ENCODE results near the gene CNTN6. TPM values are rescaled to one million over a fixed set of nuclear protein-coding genes. Genes with fewer than 3 reads are reported as not detected.

CNTN6 gene
- total RNA-seq, 1 experiment from 2014 or later: not detected

DNA sequence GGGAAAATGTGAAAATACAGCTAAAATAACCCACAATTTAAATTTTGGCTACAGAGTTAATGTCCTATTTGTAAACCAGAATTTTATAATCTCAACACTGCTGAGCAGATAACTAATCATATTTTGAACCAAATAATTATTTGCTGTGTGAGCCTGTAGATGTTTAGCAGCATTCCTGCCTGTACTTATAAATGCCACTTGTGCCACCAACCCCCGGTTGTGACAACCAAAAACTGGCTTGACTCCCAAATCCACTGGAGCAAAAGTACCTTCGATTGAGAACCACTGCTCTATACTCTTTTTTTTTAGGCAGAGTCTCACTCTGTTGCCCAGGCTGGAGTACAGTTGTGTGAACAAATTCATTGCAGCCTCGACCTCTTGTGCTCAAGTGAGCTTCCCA lies 78.5 kb downstream of the CNTN6 start:
- H3K4me1 Mint-ChIP-seq: no peaks in the 10 kb centered on the region
- no peak overlapping the region for H3K27ac Mint-ChIP-seq
- H3K9me3 Mint-ChIP-seq: peaks cover 88% of the 10 kb centered on the region
- peaks cover 78% of the 10 kb centered on the region for H3K36me3 Mint-ChIP-seq
- no peak for DNase-seq (ENCODE audit: low spot score)
- TF ChIP-seq, protein P1, sequence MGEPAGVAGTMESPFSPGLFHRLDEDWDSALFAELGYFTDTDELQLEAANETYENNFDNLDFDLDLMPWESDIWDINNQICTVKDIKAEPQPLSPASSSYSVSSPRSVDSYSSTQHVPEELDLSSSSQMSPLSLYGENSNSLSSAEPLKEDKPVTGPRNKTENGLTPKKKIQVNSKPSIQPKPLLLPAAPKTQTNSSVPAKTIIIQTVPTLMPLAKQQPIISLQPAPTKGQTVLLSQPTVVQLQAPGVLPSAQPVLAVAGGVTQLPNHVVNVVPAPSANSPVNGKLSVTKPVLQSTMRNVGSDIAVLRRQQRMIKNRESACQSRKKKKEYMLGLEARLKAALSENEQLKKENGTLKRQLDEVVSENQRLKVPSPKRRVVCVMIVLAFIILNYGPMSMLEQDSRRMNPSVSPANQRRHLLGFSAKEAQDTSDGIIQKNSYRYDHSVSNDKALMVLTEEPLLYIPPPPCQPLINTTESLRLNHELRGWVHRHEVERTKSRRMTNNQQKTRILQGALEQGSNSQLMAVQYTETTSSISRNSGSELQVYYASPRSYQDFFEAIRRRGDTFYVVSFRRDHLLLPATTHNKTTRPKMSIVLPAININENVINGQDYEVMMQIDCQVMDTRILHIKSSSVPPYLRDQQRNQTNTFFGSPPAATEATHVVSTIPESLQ (CRISPR knock-in tag; IDR thresholded peaks at IDR 0.05): no peak
- TF ChIP-seq PREB (CRISPR knock-in tag; IDR thresholded peaks at IDR 0.05; ENCODE audit: borderline replicate concordance): no peak
- peaks cover 7% of the 10 kb centered on the region for H3K27me3 Mint-ChIP-seq (ENCODE audit: low read depth)
- no peak for ATAC-seq
- H3K4me3 Mint-ChIP-seq: no peak overlapping the region
- POLR2A ChIA-PET: no interaction called here
- CTCF ChIA-PET: no interaction called here

GRCh38 chr3:1172644-1173043 lies 79.8 kb downstream of the CNTN6 start:
- DNase-seq (ENCODE audit: low spot score) (no peak), ATAC-seq (no peak)
- TF ChIP-seq MAX (CRISPR knock-in tag; IDR thresholded peaks at IDR 0.05): no peak
- no peak for TF ChIP-seq ZNF219 (CRISPR knock-in tag; IDR thresholded peaks at IDR 0.05; ENCODE audit: borderline replicate concordance)
- no peak for TF ChIP-seq ESRRA (CRISPR knock-in tag; IDR thresholded peaks at IDR 0.05; ENCODE audit: borderline replicate concordance)
- peaks cover 5% of the 10 kb centered on the region for H3K27me3 Mint-ChIP-seq (ENCODE audit: low read depth)
- H3K27ac Mint-ChIP-seq: no peak overlapping the region
- H3K4me1 Mint-ChIP-seq: no peaks in the 10 kb centered on the region
- POLR2A ChIA-PET: no interaction called here
- CTCF ChIA-PET: no interaction called here
- H3K36me3 Mint-ChIP-seq: peaks cover 77% of the 10 kb centered on the region
- H3K4me3 Mint-ChIP-seq: no peak overlapping the region
- peaks cover 88% of the 10 kb centered on the region for H3K9me3 Mint-ChIP-seq

DNA sequence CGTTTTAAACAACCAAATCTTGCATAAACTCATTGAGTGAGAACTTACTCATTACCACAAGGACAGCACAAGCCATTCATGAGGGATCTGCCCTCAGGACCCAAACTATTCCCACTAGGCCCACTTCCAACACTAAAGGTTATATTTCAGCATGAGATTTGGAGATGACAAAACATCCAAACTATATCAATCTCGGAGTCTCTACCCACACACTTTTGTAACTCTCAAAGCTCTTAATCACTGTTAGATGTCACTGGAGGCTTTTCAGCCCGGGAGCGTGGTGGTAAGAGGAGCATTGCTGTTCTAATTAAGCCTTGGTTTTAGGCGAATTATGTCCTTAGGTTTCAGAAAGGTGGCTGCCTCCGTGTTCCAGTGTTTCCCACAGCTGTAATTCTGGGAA lies 86.3 kb downstream of the CNTN6 start:
- H3K4me3 Mint-ChIP-seq: no peak overlapping the region
- no peaks in the 10 kb centered on the region for H3K4me1 Mint-ChIP-seq
- DNase-seq (ENCODE audit: low spot score) (no peak), ATAC-seq (no peak)
- H3K27ac Mint-ChIP-seq: no peak overlapping the region
- POLR2A ChIA-PET: no interaction called here
- H3K9me3 Mint-ChIP-seq: peaks cover 84% of the 10 kb centered on the region
- peaks cover 5% of the 10 kb centered on the region for H3K27me3 Mint-ChIP-seq (ENCODE audit: low read depth)
- peaks cover 80% of the 10 kb centered on the region for H3K36me3 Mint-ChIP-seq
- CTCF ChIA-PET: no interaction called here
- TF ChIP-seq OVOL2 (CRISPR knock-in tag; IDR thresholded peaks at IDR 0.05; ENCODE audit: borderline replicate concordance) (no peak), NR3C1 (CRISPR knock-in tag; conservative IDR thresholded peaks at IDR 0.05; ENCODE audit: low read depth) (no peak), TP53 (CRISPR knock-in tag; IDR thresholded peaks at IDR 0.05) (no peak), SOX15 (CRISPR knock-in tag; IDR thresholded peaks at IDR 0.05) (no peak), ZNF263 (CRISPR knock-in tag; IDR thresholded peaks at IDR 0.05; ENCODE audit: low read depth) (no peak), ZNF532 (CRISPR knock-in tag; IDR thresholded peaks at IDR 0.05; ENCODE audit: borderline replicate concordance) (no peak), ELF4 (CRISPR knock-in tag; IDR thresholded peaks at IDR 0.05; ENCODE audit: low read depth) (no peak), CBFB (CRISPR knock-in tag; IDR thresholded peaks at IDR 0.05; ENCODE audit: low read depth) (no peak), GABPB1 (CRISPR knock-in tag; IDR thresholded peaks at IDR 0.05) (no peak), GRHL2 (CRISPR knock-in tag; IDR thresholded peaks at IDR 0.05; ENCODE audit: insufficient replicate concordance, severe bottlenecking) (no peak), ZNF396 (CRISPR knock-in tag; IDR thresholded peaks at IDR 0.05; ENCODE audit: borderline replicate concordance) (no peak), IRF2 (CRISPR knock-in tag; IDR thresholded peaks at IDR 0.05; ENCODE audit: borderline replicate concordance, low read depth) (no peak), SMAD4 (CRISPR knock-in tag; IDR thresholded peaks at IDR 0.05) (no peak), MXD4 (CRISPR knock-in tag; IDR thresholded peaks at IDR 0.05; ENCODE audit: borderline replicate concordance) (no peak)
- TF ChIP-seq, protein P2, sequence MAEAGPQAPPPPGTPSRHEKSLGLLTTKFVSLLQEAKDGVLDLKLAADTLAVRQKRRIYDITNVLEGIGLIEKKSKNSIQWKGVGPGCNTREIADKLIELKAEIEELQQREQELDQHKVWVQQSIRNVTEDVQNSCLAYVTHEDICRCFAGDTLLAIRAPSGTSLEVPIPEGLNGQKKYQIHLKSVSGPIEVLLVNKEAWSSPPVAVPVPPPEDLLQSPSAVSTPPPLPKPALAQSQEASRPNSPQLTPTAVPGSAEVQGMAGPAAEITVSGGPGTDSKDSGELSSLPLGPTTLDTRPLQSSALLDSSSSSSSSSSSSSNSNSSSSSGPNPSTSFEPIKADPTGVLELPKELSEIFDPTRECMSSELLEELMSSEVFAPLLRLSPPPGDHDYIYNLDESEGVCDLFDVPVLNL (CRISPR knock-in tag; IDR thresholded peaks at IDR 0.05; ENCODE audit: borderline replicate concordance, low read depth): no peak
- TF ChIP-seq, protein P1 (CRISPR knock-in tag; IDR thresholded peaks at IDR 0.05): no peak
